ENCODE results near the gene MAJIN.

The MAJIN gene

GRCh38 chr11:64910451-64911093 is 61.3 kb downstream of the MAJIN start:
- no peak for FAIRE-seq

GRCh38 chr11:64909653-64910343 is 62.1 kb downstream of the MAJIN start:
- no peak for FAIRE-seq

GRCh38 chr11:64908766-64909165 is 63.1 kb downstream of the MAJIN start:
- no peak for FAIRE-seq

GRCh38 chr11:64906314-64906635 is 65.6 kb downstream of the MAJIN start:
- no peak for FAIRE-seq

- no peak for FAIRE-seq
Measured at GRCh38 chr11:64905516-64906313, 66.2 kb downstream of the MAJIN start.

- FAIRE-seq = no peak
Measured at GRCh38 chr11:64903291-64903833, 68.5 kb downstream of the MAJIN start.

- no peak for FAIRE-seq
Measured at GRCh38 chr11:64902102-64902900, 69.6 kb downstream of the MAJIN start.

GRCh38 chr11:64900774-64901173 is 71.1 kb downstream of the MAJIN start:
- no peak for FAIRE-seq

- no peak for FAIRE-seq
Measured at GRCh38 chr11:64900263-64900678, 71.6 kb downstream of the MAJIN start.

- no peak for FAIRE-seq
Measured at GRCh38 chr11:64898541-64898940, 73.4 kb downstream of the MAJIN start.

- no peak for FAIRE-seq
Measured at GRCh38 chr11:64898076-64898445, 73.8 kb downstream of the MAJIN start.

- no peak for FAIRE-seq
Measured at GRCh38 chr11:64897381-64898075, 74.4 kb downstream of the MAJIN start.

- FAIRE-seq = no peak
Measured at GRCh38 chr11:64896448-64897022, 75.4 kb downstream of the MAJIN start.

- no peak for FAIRE-seq
Measured at GRCh38 chr11:64894812-64895452, 77.0 kb downstream of the MAJIN start.

- FAIRE-seq = no peak
Measured at GRCh38 chr11:64894070-64894811, 77.7 kb downstream of the MAJIN start.

GRCh38 chr11:64893194-64894069 is 78.5 kb downstream of the MAJIN start:
- no peak for FAIRE-seq

GRCh38 chr11:64892838-64893193 is 79.1 kb downstream of the MAJIN start:
- FAIRE-seq = no peak

GRCh38 chr11:64892411-64892831 is 79.5 kb downstream of the MAJIN start:
- no peak for FAIRE-seq

- no peak for FAIRE-seq
Measured at GRCh38 chr11:64891880-64892279, 80.0 kb downstream of the MAJIN start.
